ENCODE measurements around the gene CALD1. TPM values are rescaled to one million over a fixed set of nuclear protein-coding genes. Genes with fewer than 3 reads are reported as not detected.

Gene CALD1
- total RNA-seq, 1 experiment from 2014 or later: 107 TPM

- no peak overlapping the region for H3K27ac ChIP-seq (ENCODE audit: insufficient read length, low read depth, low read length)
- H3K4me2 ChIP-seq (ENCODE audit: insufficient read depth, insufficient read length, low read length): no peak overlapping the region
- Mint-ChIP-seq H3K27me3 (ENCODE audit: low read depth) (peaks cover 2% of the 10 kb centered on the region), H3K4me1 (peaks cover 12 to 13% of the 10 kb centered on the region in 2 experiments), H3K9me3 (no peaks in the 10 kb centered on the region), H3K27ac (no peak overlapping the region), H3K36me3 (ENCODE audit: insufficient read depth in 1 of 3, low read depth in 3 of 3) (no peaks in the 10 kb centered on the region), H3K4me3 (no peak overlapping the region)
- H4K91ac ChIP-seq (ENCODE audit: insufficient read length, low read depth, low read length): no peak overlapping the region
- H3K4me1 ChIP-seq (ENCODE audit: insufficient read depth, low read length): no peaks in the 10 kb centered on the region
- H3K9me3 ChIP-seq (ENCODE audit: control insufficient read depth, low read depth, low read length): no peaks in the 10 kb centered on the region
- no peak for TF ChIP-seq CTCF (conservative IDR thresholded peaks at IDR 0.05)
- H2AFZ ChIP-seq (ENCODE audit: low read length): no peak overlapping the region
- H2BK120ac ChIP-seq (ENCODE audit: low read depth, low read length, poor library complexity, severe bottlenecking): no peak overlapping the region
- H3T11ph ChIP-seq (ENCODE audit: low read length): no peak overlapping the region
- no peak overlapping the region for H2AK5ac ChIP-seq (ENCODE audit: insufficient read length, low read length)
- H2BK20ac ChIP-seq (ENCODE audit: low read depth, low read length, poor library complexity, severe bottlenecking): no peak overlapping the region
- no peak overlapping the region for H3K18ac ChIP-seq (ENCODE audit: insufficient read length, low read depth, low read length)
- WGBS (ENCODE audit: extremely low coverage, insufficient read length, low lambda C conversion rate): no CpG with 5 or more reads among the region's 5 CpGs
- no peaks in the 10 kb centered on the region for H4K20me1 ChIP-seq (ENCODE audit: control insufficient read depth, insufficient read depth, insufficient read length)
- no peak overlapping the region for H4K8ac ChIP-seq (replicated peaks; ENCODE audit: insufficient read length, low read depth, low read length)
- no peak overlapping the region for H3K23ac ChIP-seq (ENCODE audit: insufficient read length, low read depth, low read length)
- H3K56ac ChIP-seq (ENCODE audit: insufficient read length, low read depth, low read length): no peak overlapping the region
- no peak overlapping the region for H3K4ac ChIP-seq (ENCODE audit: low read depth, low read length)
- H2BK15ac ChIP-seq (ENCODE audit: low read depth, low read length): no peak overlapping the region
- H3K14ac ChIP-seq (ENCODE audit: insufficient read depth, low read length): no peak overlapping the region
- no peak overlapping the region for H2BK5ac ChIP-seq (ENCODE audit: insufficient read length, low read length)
- no peaks in the 10 kb centered on the region for H3K79me1 ChIP-seq (ENCODE audit: insufficient read depth, low read depth, low read length, poor library complexity, severe bottlenecking)
- no peaks in the 10 kb centered on the region for H3K27me3 ChIP-seq (ENCODE audit: insufficient read depth, low read length)
- H2BK12ac ChIP-seq (ENCODE audit: insufficient read length, low read depth, low read length): no peak overlapping the region
- H3K23me2 ChIP-seq (ENCODE audit: insufficient read length, low read depth, low read length, poor library complexity, severe bottlenecking): no peaks in the 10 kb centered on the region
- DNase-seq: no peak
- H3K79me2 ChIP-seq (ENCODE audit: insufficient read depth, low read length): no peaks in the 10 kb centered on the region
- no peak overlapping the region for H4K5ac ChIP-seq (ENCODE audit: insufficient read length, low read depth, low read length)
- no peak overlapping the region for H3K9ac ChIP-seq (ENCODE audit: extremely low read depth, insufficient read length, low read length)
These were observed 11.8 kb upstream of the CALD1 start for GRCh38 chr7:134767520-134768168.

Data from H9 (cell line).